Measurements from ENCODE around the gene MLLT3.

DNA sequence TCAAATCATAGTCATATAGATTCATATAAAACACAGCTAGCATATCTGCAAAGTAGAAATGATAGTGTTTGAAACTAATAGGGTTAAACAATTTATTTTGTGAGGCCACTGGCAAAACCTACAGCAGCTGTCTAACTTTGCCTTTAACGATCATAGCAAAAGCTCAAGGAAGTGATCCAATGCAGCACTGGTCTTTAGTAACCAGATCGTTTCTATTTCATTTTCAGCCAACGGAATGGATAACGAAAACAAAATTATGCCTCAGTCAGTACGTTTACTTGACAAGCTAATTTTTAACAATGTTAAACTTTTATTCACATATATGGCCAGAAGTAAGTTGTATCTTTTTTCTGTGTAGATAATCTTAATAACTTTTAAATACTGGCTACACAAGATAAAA is 17.7 kb downstream of the MLLT3 start:
- TF ChIP-seq POLR2A (IDR thresholded peaks at IDR 0.05) (no peak), CTCF (IDR thresholded peaks at IDR 0.05 in 8 of 11, conservative IDR thresholded peaks at IDR 0.05 in 3 of 11) (no peak)

All from spleen (tissue), 7 donors.